GM18907 (cell line): Measurements from ENCODE around the gene SIGLEC14.
A peak's percentile ranks its signal among the peaks of the same experiment; 100 is the strongest.

ENCODE experiments used
- ATAC-seq: cut with Tn5 transposase; IDR thresholded peaks from one replicate; pipeline ENCODE4 v1.9.1; 2021; ENCODE audit warnings: mild to moderate bottlenecking, moderate library complexity; ENCODE audit not compliant: unreplicated experiment

The SIGLEC14 gene

DNA sequence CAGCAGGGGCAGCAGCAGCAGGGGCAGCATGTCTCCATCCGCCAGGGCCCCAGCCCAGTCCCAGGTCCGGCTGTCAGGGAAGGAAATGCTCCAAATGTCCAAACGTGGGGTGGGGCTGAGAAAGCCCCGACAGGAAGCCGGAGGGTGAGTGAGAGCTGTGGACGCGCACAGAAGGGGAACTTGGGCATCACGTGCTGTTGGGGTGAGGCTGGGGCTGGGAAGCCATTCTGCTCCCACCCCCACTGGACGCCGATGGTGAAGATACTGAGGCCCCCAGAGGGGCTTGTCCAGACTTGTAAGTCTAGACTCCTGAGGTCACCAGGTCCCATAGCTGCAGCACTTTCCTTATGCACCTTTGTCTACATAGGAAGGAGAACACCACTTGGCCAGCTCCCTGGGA, at the start of gene SIGLEC14:
Gene SIGLEC14 (minus strand): TSS at position 96 of the 400 bp plus-strand sequence. CDS start 66 bp downstream, at position 30.
- peak; percentile 62 for ATAC-seq

DNA sequence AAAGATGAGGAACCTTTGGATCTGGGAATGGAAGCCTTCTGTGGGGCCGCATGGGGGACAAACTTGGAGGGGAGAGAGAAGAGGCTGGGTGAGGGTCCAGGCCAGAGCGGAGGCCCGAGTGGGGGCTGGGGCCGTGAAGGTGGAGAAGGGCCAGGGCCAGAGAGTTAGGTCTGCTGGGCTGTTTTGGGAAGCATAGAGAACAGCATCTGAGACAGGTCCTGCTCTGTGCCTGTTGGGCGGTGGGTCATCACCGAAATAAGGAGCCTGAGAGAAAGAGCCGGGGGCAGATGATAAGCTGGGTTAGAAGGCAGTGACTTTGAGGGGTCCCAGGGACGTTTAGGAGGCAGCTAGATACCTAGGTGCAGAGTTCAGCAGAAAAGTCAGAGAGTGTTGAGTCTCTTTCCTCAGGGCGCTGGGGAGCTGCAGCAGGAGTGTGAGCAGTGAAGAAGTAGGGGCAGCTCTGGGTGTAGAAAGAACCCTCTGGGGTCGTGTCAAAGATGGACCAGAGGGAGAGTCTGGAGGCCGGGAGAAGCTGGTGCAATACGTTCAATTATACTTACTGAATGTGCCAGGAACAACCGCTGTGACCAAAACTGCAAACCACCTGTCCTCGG, 49.2 kb upstream of the SIGLEC14 start:
- ATAC-seq, result no peak

DNA sequence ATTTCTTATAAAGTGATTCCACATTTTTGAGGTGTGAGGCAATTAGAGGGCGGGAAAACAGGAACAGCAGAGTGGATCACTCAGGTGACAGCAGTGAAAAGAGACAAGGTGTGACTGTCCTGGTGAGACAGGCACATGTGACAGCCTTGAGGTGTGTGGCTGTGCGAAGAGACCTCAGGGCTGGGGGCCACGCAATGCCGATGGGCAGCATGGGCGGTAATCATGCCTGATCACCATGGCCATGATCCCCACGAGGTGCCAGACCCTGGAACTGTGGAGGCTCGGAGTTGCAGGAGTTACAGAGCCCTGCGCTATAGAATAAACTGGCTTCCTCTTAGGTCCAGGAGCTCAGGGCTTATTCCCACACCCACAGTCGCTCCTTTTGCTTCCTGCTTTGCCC, 48.5 kb upstream of the SIGLEC14 start:
- no peak for ATAC-seq

DNA sequence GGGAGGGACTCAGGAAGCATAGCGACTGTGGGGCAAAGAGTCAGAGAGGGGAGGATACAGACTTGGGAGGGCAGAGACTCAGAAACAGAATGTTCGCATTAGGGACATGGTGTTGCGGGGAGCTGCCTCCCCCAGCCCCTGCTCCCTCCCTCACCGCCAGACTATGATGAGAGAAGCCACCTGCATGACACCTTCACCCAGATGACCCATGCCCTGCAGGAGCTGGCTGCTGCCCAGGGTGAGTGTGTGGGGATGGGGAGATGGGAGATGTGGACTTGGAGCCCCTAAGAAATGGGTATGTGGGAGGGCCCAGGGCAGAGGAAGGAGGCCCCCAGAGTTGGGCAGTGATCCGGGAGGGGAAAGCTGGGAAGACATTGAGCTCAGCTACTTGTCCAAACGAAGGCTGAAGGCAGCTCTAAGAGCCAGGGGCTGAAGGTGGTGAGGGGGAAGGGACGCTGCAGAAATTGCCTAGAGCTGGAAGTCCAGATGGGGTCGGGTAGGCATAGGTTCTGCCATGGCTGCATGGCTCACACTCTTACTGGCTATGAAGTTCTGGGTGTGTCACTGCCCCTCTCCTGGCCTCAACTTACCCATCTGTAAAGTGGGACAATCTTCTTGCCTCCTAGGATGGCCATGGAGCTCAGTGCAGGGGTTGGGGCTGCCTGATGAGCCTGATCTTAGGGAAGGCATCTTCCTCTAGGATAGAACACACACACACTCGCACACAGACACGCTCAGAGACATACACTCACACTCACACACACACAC, 47.9 kb upstream of the SIGLEC14 start:
- no peak for ATAC-seq

DNA sequence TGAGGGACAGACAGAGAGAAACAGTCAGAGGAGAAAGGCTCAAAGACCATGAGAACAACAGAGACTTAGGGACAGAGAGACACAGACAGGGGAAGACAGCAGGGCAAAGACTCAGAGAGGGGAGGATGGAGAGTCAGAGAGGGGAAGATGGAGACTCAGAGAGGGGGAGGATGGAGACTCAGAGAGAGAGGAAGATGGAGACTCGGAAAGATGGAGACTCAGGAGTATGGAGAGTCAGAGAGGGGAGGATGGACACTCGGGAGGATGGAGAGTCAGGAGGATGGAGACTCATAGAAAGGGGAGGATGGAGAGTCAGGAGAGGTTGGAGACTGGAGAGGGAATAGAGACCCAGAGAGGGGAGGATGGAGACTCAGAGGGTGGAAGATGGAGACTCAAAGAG, 47.2 kb upstream of the SIGLEC14 start:
- no peak for ATAC-seq

GRCh38 chr19:51693260-51693659, 46.6 kb upstream of the SIGLEC14 start, which contains the start of gene SPACA6:
Gene SPACA6, plus strand, starts transcription at chr19:51693330. Its CDS starts 197 bp downstream, at chr19:51693527.
- ATAC-seq, result no peak

GRCh38 chr19:51692468-51692867, 45.8 kb upstream of the SIGLEC14 start:
- no peak for ATAC-seq

- ATAC-seq, result no peak
Observed at GRCh38 chr19:51691584-51692428, 45.2 kb upstream of the SIGLEC14 start.

GRCh38 chr19:51691074-51691583, 44.5 kb upstream of the SIGLEC14 start:
- no peak for ATAC-seq

GRCh38 chr19:51690454-51691073, 43.9 kb upstream of the SIGLEC14 start:
- no peak for ATAC-seq

- no peak for ATAC-seq
Observed at GRCh38 chr19:51689751-51690453, 43.3 kb upstream of the SIGLEC14 start.

DNA sequence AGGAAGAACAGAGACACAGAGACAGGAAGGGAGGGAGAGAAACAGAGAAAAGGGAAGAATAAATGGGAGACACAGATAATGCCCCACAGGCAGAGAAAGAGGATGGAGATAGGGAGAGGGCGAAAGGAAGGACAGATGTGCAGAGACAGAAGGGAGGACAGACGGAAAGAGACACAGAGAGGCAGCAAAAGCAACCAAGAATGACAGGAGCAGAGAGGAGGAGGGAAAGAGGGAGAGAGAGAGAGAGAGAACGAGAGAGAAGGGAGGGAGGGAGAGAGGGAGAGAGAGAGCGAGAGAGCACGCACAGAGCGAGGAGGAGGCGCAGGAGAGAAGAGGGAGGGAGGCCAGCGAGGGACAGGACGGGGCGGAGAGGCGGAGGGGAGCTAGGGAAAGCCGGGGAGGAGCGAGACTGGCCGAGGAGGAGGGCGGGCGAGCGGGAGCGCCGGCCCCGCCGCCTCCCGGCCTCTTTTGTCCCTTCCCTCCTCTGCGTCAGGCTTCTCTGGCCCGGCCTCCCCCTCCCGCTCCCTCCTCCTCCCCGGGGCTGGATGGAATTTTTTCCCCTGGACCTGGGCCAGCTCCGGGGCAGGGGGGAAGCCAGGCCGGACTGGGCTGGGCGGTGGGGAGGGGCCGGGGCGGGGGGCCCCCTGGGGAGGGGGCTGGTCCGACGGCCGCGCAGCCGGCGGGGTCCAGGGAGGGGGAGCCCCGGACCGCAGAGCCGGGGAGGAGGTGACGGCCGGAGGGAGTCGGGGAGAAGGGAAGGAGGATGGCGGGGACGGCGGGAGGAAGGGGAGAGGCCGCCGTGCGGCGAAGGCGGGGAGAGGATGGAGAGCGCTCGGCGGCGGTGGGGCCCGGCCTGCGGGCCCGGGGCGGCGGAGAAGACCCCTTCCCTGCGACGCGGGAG, 42.3 kb upstream of the SIGLEC14 start:
- no peak for ATAC-seq

- ATAC-seq, result no peak
Observed at GRCh38 chr19:51687791-51688670, 41.4 kb upstream of the SIGLEC14 start.

DNA sequence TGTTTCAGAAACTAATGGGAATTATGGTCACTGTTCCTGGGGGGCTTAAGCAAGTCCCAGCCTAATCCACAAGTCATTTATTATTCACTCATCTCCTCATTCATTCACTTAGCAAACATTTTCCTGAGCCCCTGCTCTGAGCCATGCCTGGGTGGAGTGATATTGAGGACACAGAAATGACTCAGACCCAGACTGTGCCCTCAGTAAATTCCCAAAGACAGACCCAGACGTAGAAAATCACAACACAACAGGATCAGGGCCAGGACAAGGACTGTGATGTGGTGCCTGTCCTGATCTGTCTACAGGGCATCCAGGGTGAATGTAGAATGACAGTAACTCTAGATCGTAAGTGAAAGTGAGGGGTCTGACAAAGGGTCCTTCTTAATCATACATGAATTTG, 39.5 kb upstream of the SIGLEC14 start:
- ATAC-seq, result no peak

GRCh38 chr19:51681286-51681941, 34.8 kb upstream of the SIGLEC14 start:
- no peak for ATAC-seq

DNA sequence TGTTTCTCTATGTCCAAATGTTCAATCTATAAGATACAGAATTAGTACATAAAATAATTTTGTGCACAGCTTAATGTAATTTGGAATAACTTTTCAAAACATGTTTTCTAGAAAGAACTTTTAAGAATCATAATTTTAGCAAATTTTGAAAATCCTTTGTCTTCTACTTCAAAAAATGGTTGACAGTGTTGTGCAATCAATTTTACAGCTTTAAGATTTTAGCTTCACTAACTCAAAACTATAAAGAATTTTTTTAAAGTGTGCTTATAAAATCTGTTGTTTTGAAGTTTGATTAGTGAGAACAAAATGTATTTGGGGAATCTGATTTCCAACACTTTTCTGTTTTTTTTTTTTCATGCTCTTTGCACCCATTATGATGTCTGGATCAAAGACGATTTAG, 33.8 kb upstream of the SIGLEC14 start:
- ATAC-seq, result no peak

DNA sequence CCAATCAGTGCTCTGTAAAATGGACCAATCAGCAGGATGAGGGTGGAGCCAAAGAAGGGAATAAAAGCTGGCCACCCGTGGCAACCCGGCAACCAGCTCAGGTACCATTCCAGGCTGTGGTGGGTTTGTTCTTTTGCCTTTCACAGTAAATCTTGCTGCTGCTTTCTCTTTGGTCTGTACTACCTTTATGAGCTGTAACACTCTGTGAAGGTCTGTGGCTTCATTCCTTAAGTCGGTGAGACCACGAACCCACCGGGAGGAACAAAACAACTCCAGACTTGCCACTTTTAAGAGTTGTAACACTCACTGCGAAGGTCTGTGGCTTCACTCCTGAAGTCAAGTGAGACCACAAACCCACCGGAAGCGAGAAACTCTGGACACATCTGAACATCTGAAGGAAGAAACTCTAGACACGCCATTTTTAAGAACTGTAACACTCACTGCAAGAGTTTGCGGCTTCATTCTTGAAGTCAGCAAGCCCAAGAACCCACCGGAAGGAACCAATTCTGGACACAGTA, 30.0 kb upstream of the SIGLEC14 start:
- no peak for ATAC-seq
